A549 (cell line): ENCODE results near the gene STIM1.

Experiments
- CHD2 ChIP-seq: fragments of 150-350 bp; IDR thresholded peaks from 2 replicates; pipeline ENCODE4 v1.6.1; 2014; ENCODE audit warnings: low read length; ENCODE audit not compliant: partially characterized antibody
- CTCF ChIP-seq: fragments of >200 bp; sonication (Bioruptor Twin); formaldehyde crosslinking; IDR thresholded peaks from 3 replicates; pipeline ENCODE4 v1.5.1; 2016
- E2F6 ChIP-seq: IDR thresholded peaks from 2 replicates; pipeline ENCODE4 v1.6.1; 2012; ENCODE audit warnings: low read depth, borderline replicate concordance
- JUNB ChIP-seq: fragments of >200 bp; sonication (Bioruptor Twin); formaldehyde crosslinking; IDR thresholded peaks from 2 replicates; pipeline ENCODE4 v1.6.1; 2016
- POLR2A ChIP-seq: IDR thresholded peaks from 2 replicates; pipeline ENCODE4 v1.6.1; 2012; ENCODE audit warnings: mild to moderate bottlenecking, low read length
- RAD21 ChIP-seq, 2 experiments: fragments of >200 bp in 1 of 2; sonication (Bioruptor Twin) in 1 of 2; formaldehyde crosslinking in 1 of 2; IDR thresholded peaks in 1 of 2; conservative IDR thresholded peaks in 1 of 2; 2 replicates in 1 of 2; 3 replicates in 1 of 2; pipeline ENCODE4 v1.6.1; 2012 to 2018; ENCODE audit warnings: inconsistent platforms in 1 of 2
- SMC3 ChIP-seq: fragments of >200 bp; sonication (Bioruptor Twin); formaldehyde crosslinking; IDR thresholded peaks from 3 replicates; pipeline ENCODE4 v1.6.1; 2018; ENCODE audit warnings: inconsistent platforms
- TF ChIP-seq, protein P1 (sequence below): fragments of 200-600 bp; sonication (generic); IDR thresholded peaks from 2 replicates; pipeline ENCODE4 v1.6.1; 2016; ENCODE audit warnings: antibody characterized with exemption, mild to moderate bottlenecking, moderate library complexity

DNA sequence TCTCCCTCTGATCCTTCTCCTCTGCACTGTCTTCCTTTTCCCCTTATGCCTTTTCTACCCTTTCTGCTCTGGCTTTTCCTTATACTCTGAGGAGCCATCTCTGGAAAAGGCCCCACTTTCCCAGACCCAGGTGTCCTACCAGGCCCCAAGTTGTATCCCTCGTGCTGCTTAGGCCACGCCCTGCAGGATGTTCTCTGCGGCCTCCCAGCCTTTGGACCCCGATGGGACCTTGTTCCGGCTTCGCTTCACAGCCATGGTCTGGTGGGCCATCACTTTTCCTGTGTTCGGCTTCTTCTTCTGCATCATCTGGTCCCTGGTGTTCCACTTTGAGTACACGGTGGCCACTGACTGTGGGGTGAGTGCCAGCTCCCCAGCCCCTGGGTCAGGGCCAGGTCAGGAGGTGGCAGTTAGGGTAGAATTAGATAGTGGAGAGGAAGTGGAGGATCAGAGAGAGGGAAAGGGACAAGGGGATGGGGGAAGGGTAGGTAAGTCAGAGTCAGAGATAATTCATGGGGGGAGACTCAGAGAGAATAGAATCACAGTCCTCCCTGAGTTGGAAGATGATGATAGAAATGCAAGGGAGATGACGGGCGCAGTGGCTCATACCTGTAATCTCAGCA is 38.2 kb upstream of the STIM1 start:
- TF ChIP-seq, protein P1, sequence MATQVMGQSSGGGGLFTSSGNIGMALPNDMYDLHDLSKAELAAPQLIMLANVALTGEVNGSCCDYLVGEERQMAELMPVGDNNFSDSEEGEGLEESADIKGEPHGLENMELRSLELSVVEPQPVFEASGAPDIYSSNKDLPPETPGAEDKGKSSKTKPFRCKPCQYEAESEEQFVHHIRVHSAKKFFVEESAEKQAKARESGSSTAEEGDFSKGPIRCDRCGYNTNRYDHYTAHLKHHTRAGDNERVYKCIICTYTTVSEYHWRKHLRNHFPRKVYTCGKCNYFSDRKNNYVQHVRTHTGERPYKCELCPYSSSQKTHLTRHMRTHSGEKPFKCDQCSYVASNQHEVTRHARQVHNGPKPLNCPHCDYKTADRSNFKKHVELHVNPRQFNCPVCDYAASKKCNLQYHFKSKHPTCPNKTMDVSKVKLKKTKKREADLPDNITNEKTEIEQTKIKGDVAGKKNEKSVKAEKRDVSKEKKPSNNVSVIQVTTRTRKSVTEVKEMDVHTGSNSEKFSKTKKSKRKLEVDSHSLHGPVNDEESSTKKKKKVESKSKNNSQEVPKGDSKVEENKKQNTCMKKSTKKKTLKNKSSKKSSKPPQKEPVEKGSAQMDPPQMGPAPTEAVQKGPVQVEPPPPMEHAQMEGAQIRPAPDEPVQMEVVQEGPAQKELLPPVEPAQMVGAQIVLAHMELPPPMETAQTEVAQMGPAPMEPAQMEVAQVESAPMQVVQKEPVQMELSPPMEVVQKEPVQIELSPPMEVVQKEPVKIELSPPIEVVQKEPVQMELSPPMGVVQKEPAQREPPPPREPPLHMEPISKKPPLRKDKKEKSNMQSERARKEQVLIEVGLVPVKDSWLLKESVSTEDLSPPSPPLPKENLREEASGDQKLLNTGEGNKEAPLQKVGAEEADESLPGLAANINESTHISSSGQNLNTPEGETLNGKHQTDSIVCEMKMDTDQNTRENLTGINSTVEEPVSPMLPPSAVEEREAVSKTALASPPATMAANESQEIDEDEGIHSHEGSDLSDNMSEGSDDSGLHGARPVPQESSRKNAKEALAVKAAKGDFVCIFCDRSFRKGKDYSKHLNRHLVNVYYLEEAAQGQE = no peak
- TF ChIP-seq RAD21 (conservative IDR thresholded peaks at IDR 0.05 in 1 of 2, IDR thresholded peaks at IDR 0.05 in 1 of 2) = no peak
- TF ChIP-seq E2F6 = no peak
- TF ChIP-seq SMC3 = no peak
- no peak for TF ChIP-seq JUNB
- no peak for TF ChIP-seq CTCF
- no peak for TF ChIP-seq POLR2A
- TF ChIP-seq CHD2 = no peak
